RPMI8226 (cell line): ENCODE results near the gene GLRX.
"Not testable (repeated sequence)": the region's sequence is repeated elsewhere in the genome, so short reads cannot be mapped to it uniquely, and the experiment has no call there.

Experiments
- DNase-seq: peaks from one replicate; pipeline ENCODE4 v3.0.0-alpha.2; 2015

The GLRX gene, protein sequence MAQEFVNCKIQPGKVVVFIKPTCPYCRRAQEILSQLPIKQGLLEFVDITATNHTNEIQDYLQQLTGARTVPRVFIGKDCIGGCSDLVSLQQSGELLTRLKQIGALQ

DNA sequence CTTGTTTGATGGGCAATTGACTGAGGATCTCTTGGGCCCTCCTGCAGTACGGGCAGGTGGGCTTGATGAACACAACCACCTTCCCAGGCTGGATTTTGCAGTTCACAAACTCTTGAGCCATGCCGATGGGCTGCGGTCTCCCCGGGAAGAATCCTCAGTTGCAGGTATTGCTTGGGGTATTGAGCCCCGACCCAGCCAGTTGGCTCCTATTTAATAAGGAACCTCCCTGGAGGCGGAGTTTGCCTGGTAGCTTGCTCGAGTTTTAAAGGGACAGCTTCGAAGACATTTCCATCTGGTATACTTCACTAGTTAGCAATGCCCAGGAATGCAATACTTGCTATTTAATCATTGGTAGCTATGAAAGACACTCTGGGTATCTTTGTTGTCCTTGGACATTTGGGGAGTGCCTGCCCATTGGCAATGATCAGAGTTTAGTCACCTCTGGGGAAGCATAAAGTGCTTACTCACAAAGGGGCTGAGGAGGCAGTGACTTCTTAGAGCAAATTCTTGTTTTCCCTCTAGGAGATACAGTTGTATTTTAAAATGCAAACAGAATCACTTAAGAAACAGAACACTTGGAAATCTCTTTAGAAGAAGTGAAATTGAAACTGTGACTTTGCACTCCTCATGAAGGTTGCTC is at the start of gene GLRX:
Gene GLRX (minus strand): TSS at position 185 of the 640 bp plus-strand sequence. CDS start 64 bp downstream, at position 121.
- peak; percentile 88 for DNase-seq

DNA sequence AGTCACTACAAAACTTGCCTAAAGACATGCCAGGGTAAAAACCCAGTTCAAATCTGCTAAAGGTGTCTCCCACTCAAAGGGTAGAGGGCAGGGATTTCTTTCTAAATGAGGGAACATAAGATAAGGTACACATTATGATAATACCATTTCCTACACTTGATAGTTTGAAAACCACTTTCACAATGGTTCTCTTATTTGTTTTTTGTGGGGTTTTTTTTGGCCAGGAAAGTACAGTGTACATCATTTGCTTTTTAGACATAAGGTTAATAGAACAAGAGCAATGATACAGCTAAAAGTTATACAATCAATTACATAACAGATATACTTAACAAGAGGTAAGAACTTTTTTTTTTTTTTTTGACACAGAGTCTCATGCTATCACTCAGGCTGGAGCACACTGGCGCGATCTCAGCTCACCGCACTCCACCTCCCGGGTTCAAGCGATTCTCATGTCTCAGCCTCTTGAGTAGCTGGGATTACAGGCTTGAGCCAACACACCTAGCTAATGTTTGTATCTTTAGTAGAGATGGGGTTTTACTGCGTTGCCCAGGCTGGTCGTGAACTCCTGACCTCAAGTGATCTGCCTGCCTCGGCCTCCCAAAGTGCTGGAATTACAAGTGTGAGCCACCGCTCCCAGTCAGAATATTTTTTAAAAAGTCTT is 48.8 kb upstream of the GLRX start:
- DNase-seq, result no peak

DNA sequence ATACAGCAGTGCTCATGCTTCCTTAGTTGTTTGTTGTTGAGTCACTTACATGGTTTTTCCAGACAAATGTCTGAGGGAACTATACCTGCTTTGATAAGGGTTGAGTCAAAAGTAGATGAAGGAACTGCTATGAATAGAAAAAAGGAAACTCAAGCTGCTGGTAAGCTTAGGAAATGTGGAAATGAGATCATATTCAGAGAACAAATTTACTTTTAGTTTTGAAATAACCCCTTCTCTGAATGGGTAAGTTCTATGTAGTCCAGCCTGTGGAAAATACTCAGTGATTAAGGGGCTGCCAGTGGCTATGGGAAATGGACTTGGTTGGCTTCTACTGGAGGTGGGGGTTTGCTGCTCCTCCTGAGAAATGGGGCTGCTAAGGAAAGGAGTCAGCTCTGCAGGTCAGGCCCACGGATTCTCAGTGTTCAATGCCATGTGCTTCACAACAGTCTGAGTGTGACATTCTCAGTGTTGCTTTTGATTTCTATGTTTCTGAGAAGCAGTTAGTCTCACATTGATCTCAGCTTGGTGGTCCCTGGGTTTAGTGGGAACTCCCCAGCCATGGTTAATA is 47.7 kb upstream of the GLRX start:
- no peak for DNase-seq

DNA sequence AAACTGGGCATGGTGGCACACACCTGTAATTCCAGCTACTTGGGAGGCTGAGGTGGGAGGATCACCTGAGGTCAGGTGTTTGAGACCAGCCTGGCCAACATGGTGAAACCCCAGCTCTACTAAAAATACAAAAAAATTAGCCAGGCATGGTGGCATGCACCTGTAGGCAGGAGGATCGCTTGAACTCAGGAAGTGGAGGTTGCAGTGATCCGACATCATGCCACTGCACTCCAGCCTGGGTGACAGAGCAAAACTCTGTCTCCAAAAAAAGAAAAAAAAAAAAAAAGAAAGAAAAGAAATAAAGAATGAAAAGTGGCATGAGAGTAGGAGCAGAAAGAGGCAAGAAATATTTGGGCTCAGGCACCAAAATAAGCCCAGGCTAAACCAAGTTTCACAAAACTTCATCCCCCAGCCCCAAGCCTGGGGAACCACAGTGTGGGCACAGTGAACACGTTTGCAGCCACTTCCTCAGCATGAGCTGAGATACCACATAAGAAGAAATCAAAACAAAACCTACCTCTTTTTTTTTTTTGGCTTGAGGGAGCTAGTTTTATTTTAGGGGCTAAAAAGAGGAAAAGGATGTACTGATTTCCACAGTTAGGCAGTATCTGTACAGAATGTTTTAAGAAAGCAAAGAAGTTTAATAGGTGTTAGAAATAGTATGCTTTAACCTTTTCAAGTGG is 46.8 kb upstream of the GLRX start:
- not testable (repeated sequence) for DNase-seq

DNA sequence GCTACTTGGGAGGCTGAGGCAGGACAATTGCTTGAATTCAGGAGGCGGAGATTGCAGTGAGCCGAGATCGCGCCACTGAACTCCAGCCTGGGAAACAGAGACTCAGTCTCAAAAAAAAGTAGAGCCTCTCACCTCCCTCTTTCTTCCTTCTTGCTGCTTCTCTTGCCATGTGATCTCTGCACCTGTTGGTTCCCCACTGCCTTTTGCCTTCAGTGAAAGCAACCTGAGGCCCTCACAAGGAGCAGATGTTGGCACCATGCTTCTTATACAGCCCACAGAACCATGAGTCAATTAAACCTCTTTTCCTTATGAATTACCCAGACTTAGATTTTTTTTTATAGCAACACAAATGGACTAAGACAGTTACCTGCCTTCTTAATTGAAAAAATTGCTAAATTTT is 45.6 kb upstream of the GLRX start:
- no peak for DNase-seq

DNA sequence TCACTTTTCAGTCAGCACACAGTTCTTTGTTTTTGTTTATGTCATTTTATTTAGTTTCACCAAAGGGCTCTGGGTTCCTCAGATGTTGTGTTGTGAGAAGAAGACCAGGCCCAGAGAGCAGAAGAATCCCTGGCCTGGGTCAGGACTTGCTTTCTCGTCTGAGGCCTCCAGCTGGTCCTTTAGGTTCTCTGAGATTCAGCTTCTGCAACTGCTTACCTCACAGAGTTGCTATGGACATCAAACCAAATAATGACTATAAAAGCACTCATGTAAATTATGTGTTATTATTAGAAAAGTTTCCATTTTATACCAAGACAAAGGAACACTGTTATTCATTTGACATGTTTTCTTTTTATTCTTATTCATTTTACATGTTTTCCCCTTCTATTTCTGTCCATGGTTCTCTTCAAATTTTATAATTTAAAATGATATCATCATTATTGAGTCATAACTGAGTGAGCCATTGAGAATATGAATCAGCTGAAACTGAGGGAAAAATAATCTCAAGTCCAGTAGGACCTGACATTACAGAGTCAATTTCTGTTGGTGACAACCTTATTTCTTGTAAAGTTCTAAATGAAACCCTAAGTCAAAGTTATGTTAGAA is 44.0 kb upstream of the GLRX start:
- DNase-seq, result no peak

DNA sequence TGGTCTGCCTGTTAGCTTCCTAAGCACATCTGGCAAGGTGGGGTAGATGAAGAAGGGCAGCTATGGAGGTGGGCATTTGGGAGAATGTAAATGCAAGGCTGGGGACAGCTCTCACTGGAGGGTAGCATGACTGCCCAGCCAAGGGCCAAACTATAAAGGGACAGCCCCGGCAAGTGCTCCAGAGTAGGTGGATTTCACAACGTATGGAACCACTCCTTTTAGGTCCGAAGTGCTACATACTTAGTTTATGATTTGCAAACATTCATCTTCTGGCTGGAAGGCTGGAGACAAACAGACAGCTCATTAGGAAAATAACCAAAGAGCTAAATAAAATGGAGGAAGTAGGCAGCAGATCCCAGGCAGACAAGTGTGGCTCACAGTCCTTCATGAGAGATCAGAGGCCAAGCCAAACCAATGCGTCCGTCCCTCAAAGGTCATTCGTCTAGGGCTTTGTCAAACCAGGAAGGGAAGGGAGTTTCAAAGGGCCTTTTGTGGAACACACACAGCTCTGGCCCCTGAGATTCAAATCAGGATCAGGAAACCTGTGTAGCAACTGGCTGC is 42.5 kb upstream of the GLRX start:
- DNase-seq, result no peak

DNA sequence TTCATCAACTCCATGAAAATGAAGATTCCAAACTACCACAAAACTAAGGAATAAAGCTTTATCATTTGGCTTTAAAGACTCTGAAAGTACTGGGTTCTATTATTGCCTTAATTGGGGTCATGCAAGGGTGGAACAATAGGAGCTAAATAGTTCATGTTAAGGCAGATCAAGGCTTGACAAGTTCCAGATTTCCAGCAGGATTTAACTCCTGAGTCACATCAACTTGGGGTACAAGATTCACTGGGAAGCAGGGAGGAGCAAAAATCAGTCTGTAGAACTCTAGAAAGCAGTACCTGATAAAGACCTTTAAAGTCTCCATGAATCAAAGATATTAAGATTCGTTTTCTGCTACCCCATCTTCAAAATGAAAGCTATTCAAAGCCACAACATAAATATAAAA is 41.9 kb upstream of the GLRX start:
- no peak for DNase-seq

DNA sequence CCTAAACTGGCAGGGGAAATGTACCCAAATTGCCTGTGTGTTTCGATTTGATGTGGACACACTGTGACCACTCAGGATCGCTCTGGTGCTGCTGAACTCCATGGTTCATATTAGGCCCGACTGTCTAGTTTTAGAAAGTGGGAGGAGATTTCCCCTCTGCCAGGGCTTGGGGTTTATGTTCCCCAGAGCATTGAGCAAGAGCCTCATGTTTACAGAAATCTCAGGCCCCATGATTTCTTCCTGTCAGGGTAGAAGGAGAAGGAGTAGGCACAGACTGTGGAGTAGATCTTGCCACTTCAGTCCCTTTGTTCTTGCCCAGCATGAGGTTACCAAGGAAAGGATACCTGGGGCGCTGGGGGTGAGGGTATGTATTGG is 40.8 kb upstream of the GLRX start:
- no peak for DNase-seq

DNA sequence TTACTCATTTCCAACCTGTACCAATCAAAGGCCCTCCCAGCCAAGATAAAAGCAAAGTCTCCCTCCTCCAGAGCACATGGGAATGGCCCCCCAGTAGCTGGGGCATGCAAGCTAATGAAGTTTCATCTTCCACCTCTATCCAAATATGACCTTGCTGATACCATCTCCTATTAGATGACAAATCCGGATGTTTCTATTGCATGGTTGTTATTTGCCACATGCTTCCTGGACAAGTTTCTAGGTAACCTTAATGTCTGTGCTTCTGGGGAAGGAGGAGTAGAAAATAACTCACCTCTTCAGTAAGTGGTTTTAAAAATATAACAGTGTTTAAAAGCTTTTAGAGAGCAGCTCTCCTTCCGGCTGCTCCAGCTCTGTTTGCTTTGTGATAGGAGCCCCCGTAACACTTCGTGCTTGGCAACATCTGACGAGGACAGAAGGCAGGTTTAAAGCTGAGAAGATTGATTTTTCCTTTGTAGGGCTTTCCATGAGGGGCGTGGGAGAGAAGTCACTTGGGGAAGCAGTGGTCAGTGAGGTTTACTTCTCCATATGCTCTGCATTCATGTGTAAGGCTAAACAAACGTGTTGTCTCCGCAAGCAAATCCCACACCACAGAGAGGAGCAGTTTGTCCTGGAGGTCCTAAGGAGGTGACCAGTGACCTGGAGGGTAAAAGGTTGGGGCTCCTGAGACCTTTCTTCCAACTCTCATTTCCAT is 40.3 kb upstream of the GLRX start:
- DNase-seq, result no peak

DNA sequence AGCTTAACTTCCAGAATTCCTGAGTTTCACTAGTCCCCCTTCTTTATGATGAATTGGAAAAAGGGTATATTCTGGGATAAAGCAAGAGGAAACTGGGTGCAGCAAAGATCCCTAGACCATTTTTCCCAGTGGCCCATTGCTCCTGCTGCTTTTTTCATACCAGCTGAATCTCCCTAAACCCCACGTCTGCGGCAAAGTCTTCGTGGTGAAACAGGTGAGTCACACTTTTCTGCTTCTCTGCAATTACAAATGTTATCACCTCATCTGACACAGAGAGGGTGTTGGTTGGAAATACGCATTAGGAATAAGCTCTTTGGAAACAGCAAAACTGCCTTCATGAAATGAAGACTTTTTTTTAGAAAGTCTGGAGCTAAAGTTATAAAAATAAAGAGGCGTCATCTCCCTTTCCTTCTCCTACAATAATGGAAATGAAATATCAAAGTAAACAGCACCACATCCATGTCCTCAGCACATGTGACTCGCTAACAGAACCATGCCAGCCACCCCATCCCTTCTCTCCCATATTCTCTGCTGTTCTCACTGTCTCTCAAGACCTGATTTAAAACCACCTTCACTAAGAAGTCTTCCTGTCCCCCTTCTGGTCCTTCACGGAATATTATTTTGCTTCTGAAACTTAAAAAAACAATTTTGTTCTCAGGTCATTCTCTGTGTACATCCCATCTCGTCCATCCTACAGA is 39.5 kb upstream of the GLRX start:
- no peak for DNase-seq

DNA sequence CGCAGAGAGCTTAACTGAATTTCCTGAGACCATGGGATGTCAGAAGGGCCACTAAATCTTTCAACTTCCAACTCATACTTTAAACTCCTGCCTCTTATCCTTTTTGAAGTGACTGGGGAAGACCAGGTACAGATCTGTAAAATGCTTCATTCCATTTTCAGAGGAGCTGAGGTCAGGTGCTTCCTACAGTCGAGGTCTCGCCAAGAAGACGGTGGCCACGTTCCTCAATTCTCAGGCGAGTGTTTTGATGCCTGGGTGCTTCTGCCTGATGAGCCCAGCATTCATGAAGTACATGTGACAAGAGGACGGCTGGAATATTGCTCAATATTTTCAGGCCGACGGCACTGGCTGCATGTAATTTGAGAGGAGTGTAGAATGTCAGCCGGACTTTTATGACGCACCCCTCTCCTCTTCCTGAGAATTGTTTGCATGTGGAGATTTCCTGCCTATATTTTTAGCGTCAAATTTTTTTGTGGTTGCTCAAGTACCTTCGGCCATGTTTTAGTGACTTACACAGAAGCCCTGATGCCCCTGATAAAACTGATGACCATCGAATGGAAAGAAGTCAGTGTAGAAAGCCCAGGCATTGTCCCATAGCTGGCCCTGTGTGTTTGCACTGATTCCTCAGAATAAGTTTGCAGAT is 38.8 kb upstream of the GLRX start:
- no peak for DNase-seq

DNA sequence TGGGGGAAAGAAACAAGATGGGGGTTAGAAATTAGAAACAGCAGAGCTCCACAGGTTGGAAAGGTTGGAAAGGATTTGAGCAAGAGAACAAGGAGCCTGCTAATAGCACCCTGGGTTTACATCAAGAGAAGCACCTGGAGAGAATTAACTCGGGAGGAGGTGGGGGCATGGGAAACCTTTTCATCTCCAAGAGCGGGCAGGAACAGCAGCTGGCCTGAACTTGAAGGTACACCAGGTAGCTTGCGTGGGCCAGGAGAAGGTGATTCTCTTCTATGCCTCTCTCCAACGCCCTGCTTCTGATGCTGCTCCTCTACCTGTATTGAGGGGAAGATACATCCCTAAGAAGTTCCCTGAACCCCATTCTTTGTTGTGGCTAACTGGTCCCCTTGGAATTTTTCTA is 37.1 kb upstream of the GLRX start:
- no peak for DNase-seq

DNA sequence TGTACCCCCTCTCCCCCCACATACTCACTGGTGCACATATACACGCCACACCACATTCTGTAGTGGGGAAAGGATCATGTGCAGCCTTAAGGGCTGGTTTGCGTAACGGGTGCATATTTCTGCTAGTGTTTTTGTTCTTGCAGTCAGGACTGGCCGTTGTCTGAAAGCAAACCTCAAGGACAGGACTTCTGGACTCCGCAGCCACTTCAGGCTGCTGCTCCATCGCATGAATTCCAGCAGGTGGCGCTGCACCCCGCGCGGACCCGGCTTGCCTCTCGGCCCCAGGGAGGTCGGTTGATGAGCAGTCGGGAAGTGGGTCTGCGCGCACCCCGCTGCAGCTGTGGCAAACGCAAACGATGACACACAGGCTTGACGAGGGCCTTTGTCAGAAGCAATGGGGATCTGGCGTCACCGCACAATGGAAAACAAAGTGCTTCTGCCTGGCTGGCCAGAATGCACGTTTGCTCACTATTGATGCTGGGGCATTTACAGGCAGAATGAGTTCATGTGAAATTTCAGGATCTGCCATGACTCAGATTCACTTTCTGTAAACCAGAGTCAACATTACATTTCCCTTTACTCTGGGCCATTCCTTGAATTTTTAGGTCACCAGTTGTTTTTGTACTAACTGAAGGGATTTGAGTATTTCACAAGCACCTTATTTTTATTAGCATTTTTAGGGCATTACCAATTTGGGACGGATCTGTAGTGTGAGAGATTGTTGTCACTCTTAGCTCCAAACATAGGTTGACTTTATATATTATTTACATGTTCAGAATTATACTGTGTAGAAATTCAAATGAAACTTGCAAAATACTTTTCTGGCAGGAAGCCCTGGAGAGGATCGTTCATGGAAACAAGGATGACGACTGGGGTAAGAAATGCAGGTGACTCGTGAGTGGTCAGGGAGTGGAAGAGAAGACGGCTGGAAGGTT is 36.4 kb upstream of the GLRX start:
- peak; percentile 80 for DNase-seq

DNA sequence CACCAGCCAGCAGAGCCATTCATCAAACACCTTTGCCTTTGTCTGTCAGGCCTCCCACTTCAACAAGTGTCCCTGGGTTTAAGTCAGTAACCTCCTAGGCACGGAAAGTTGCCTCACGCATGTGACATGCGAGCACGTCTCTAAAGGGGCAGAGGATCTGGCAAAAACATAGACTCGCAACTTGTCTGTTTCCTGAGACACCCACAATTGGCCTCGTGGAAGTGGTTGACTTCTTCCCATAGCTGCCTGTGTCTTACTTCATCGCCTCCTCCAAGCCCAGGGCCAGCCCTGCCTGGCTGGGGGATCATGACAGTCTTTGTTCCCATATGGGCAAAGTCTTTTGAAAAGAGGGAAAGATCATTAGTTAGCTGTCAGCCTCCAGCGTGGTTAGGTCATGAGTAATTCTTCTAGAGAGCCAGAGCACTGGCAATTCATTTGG is 35.5 kb upstream of the GLRX start:
- no peak for DNase-seq

DNA sequence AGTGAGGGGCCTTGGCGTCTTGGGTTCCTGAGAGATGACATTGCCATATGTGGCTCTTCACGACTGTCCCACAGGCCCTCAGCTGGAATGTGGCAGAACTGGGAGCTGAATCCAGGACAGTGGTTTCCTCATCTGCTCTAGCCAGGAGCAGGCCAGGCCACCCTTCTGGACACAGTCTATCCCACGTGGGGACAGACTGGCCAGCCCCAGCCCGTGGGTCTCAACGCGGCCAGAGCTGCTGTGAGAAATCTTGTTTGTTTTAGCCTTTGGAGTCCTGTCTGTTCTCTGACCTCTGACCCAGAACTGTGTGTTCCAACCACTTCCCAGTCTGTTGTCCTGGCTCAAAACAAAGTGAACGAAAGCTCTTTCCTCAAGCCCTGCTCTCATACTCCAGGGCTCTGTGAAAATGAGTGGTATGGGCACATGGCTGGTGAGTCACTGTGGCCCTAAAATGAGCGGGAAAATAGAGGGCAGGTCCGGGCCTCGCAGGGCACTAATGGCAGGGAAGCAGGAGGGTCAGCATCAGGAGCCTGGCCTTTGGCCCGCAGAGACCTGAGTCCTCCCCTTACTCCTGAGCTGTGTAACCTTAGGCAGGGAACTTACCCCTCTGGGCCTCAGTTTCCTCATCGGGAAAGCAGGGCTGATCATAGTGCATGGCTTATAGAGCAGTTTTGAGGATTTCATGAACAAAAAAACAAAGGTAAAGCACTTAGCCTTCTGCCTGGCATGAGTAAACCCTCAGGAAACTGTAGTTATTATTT is 34.8 kb upstream of the GLRX start:
- no peak for DNase-seq

DNA sequence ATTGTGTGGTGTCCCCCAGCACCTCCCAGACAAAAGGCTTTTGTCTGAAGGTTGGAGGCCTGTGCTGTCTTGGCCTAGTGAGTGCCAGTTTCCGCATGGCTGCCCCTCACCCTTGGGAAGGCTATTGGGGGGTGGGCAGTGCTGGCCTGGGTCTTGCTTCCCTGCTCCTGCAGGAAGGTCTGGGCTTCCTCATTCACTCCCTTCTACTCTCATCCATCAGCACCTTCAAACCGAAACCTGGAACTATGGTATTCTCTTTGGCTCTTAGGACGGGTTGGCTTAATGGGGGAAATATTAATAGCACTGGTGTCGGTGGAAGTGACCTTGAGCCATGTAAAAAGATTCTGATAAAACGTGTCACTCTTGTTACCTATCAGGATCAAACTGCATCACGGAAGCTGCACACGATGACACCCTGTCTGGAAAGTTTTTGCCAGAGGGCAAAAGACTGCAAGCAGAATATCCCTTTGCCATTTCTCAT is 34.0 kb upstream of the GLRX start:
- no peak for DNase-seq

DNA sequence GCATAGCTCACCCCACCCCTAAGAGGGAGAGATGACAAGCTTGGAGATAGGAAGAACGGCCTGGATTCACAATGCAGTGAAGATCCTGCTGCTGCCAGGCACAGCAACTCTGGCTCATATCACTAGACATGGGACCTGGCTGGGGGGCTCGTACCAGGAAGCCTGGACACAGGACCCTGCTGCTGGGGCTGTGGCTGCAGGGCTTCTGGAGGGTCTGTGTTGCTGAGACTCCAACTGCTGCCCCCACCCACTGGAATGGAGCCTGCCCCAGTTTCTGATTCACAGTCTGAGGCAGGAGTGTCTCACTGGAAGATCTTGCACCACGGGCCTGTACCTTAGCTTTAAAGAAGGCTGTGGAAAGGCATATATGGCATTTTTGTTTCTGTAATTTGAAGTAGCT is 31.0 kb upstream of the GLRX start:
- no peak for DNase-seq

DNA sequence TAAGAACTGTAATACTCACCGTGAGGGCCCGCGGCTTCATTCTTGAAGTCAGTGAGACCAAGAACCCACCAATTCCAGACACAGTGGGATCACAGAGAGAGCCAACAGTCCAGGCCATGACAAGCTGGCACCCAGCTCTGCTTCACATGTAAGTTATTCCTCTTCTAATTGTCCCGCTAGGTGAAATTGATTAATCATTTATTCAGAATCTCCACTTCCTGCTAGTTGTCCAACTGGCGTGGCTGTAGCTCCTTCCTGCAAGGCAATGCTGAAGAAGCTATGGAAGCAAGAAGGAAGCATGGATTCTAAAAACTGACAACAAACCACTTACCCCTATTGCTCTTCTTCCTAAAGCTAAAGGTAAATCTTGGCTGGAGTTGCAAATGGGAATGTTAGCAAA is 30.0 kb upstream of the GLRX start:
- DNase-seq, result no peak
